GM12878 (cell line): ENCODE data around the gene SCUBE2. TPM values are rescaled to one million over a fixed set of nuclear protein-coding genes. Genes with fewer than 3 reads are reported as not detected.

Experiments used
- ATAC-seq: fragments of 200-7000 bp; cut with Tn5 transposase; 3 replicates; pipeline ENCODE4 v1.9.1; 2020; ENCODE audit warnings: mild to moderate bottlenecking, moderate library complexity
- BruUV-seq: library from RNA; stranded (reverse); fragments of 400-500 nt; replicated peaks from 2 replicates; lab custom pipeline; 2021; lab: Mats Ljungman, UMichigan
- CTCF ChIA-PET: fragments of 300-600 bp; sonication (Branson Sonifier 250); formaldehyde crosslinking; extraction: SDS; loops from one replicate; lab custom pipeline; 2021; ENCODE audit warnings: inconsistent platforms; lab: Yijun Ruan, JAX
- POLR2A ChIA-PET: fragments of 350-600 bp; formaldehyde crosslinking; extraction: SDS; loops from one replicate; lab custom pipeline; 2021; ENCODE audit warnings: inconsistent platforms; lab: Charles Lee
- RAD21 ChIA-PET: fragments of 300-600 bp; sonication (Branson Sonifier 250); formaldehyde crosslinking; loops from one replicate; lab custom pipeline; 2023; ENCODE audit warnings: antibody characterized with exemption; ENCODE audit not compliant: unreplicated experiment; lab: Charles Lee
- SMC1A ChIA-PET: fragments of 300-600 bp; sonication (Branson Sonifier 250); formaldehyde crosslinking; loops from one replicate; lab custom pipeline; 2023; ENCODE audit not compliant: unreplicated experiment, uncharacterized antibody; lab: Charles Lee
- DNase-seq: peaks from one replicate; pipeline ENCODE4 v3.0.0-alpha.2; 2011; ENCODE audit warnings: low read depth, low spot score
- FAIRE-seq: peaks from 3 replicates; lab custom pipeline; 2011; peaks lifted over from hg19 to GRCh38; lab: Jason Lieb, UNC
- H2AFZ ChIP-seq: 2 replicates; pipeline ENCODE4 v1.6.0; 2011; ENCODE audit warnings: low read depth, low read length, control low read depth; ENCODE audit not compliant: control insufficient read depth
- H3K27ac ChIP-seq: 2 replicates; pipeline ENCODE4 v1.5.1; 2011; ENCODE audit warnings: control low read depth; ENCODE audit not compliant: control insufficient read depth, insufficient read depth
- H3K27me3 ChIP-seq, 2 experiments: replicated peaks in 1 of 2; 2 replicates each; pipeline versions ENCODE4 v1.6.0 to v1.6.1; 2011; ENCODE audit warnings: low read length in 1 of 2; ENCODE audit not compliant: control insufficient read depth in 2 of 2, insufficient read depth in 2 of 2
- H3K36me3 ChIP-seq, 2 experiments: 2 replicates each; pipeline ENCODE4 v1.5.1; 2011; ENCODE audit warnings: low read length in 1 of 2; ENCODE audit not compliant: control insufficient read depth in 2 of 2, insufficient read depth in 2 of 2
- H3K4me1 ChIP-seq: 2 replicates; pipeline ENCODE4 v1.6.1; 2011; ENCODE audit warnings: mild to moderate bottlenecking, low read length, moderate library complexity, mixed read lengths; ENCODE audit not compliant: control insufficient read depth, insufficient read depth
- H3K4me2 ChIP-seq: 2 replicates; pipeline ENCODE4 v1.6.0; 2011; ENCODE audit warnings: control low read depth; ENCODE audit not compliant: control insufficient read depth, insufficient read depth
- H3K4me3 ChIP-seq: fragments of 200-600 bp; sonication (generic); 2 replicates; pipeline ENCODE4 v1.5.1; 2016
- H3K79me2 ChIP-seq: 2 replicates; pipeline ENCODE4 v1.6.0; 2011; ENCODE audit warnings: low read length; ENCODE audit not compliant: control insufficient read depth, insufficient read depth
- H3K9ac ChIP-seq: 2 replicates; pipeline ENCODE4 v1.8.0; 2011; ENCODE audit warnings: low read length, control low read depth, mixed read lengths; ENCODE audit not compliant: control insufficient read depth, insufficient read depth
- H3K9me3 ChIP-seq: replicated peaks from 3 replicates; pipeline ENCODE4 v1.5.1; 2011; ENCODE audit warnings: mild to moderate bottlenecking, low read length; ENCODE audit not compliant: control insufficient read depth, insufficient read depth
- H4K20me1 ChIP-seq: 2 replicates; pipeline ENCODE4 v1.6.0; 2011; ENCODE audit not compliant: control insufficient read depth, insufficient read depth
- BRCA1 ChIP-seq: IDR thresholded peaks from 2 replicates; pipeline ENCODE4 v1.6.1; 2011; ENCODE audit warnings: low read depth, low read length, improper control_type of control experiment
- CBFB ChIP-seq: IDR thresholded peaks from 2 replicates; pipeline ENCODE4 v1.6.1; 2016; ENCODE audit warnings: antibody characterized with exemption, low read depth
- CBX3 ChIP-seq: fragments of 200-600 bp; sonication (generic); IDR thresholded peaks from 2 replicates; pipeline ENCODE4 v1.6.1; 2016; ENCODE audit warnings: low read depth, borderline replicate concordance
- CREB1 ChIP-seq: IDR thresholded peaks from 2 replicates; pipeline ENCODE4 v1.6.1; 2012; ENCODE audit warnings: low read depth, mild to moderate bottlenecking, inconsistent platforms
- FOS ChIP-seq: IDR thresholded peaks from 3 replicates; pipeline ENCODE4 v1.6.1; 2011; ENCODE audit warnings: borderline replicate concordance; ENCODE audit not compliant: insufficient read length; ENCODE audit errors: extremely low read depth
- IKZF2 ChIP-seq, 2 experiments: fragments of 450-650 bp; IDR thresholded peaks; 2 replicates each; pipeline ENCODE4 v1.6.1; 2017; ENCODE audit warnings: mild to moderate bottlenecking in 2 of 2, moderate library complexity in 2 of 2
- IRF5 ChIP-seq: fragments of 450-650 bp; IDR thresholded peaks from 2 replicates; pipeline ENCODE4 v1.6.1; 2017; ENCODE audit warnings: borderline replicate concordance
- JUNB ChIP-seq: IDR thresholded peaks from 2 replicates; pipeline ENCODE4 v1.6.1; 2016; ENCODE audit warnings: antibody characterized with exemption, mild to moderate bottlenecking
- MTA2 ChIP-seq: fragments of 450-650 bp; IDR thresholded peaks from 2 replicates; pipeline ENCODE4 v1.6.1; 2016; ENCODE audit warnings: low read depth, mild to moderate bottlenecking, moderate library complexity
- NR2F1 ChIP-seq: fragments of 450-650 bp; conservative IDR thresholded peaks from 2 replicates; pipeline ENCODE4 v1.6.1; 2017; ENCODE audit warnings: mild to moderate bottlenecking
- RBBP5 ChIP-seq: fragments of 200-600 bp; sonication (generic); conservative IDR thresholded peaks from 2 replicates; pipeline ENCODE4 v1.6.1; 2016
- SKIL ChIP-seq: fragments of 450-650 bp; IDR thresholded peaks from 2 replicates; pipeline ENCODE4 v1.6.1; 2017; ENCODE audit warnings: mild to moderate bottlenecking, low read depth, inconsistent platforms; ENCODE audit not compliant: poor library complexity, severe bottlenecking
- SMAD5 ChIP-seq: IDR thresholded peaks from 2 replicates; pipeline ENCODE4 v1.6.1; 2016; ENCODE audit warnings: antibody characterized with exemption, low read depth
- TBL1XR1 ChIP-seq: IDR thresholded peaks from 2 replicates; pipeline ENCODE4 v1.6.1; 2012; ENCODE audit warnings: low read depth, low read length, improper control_type of control experiment
- ZNF592 ChIP-seq: fragments of 450-650 bp; IDR thresholded peaks from 2 replicates; pipeline ENCODE4 v1.6.1; 2017; ENCODE audit warnings: mild to moderate bottlenecking, moderate library complexity
- WGBS: methylation state at CpG from one replicate; pipeline ENCODE4 v1.1.6; 2016; ENCODE audit warnings: low lambda C conversion rate; ENCODE audit not compliant: insufficient replicate concordance, insufficient coverage; ENCODE audit errors: missing lambda C conversion rate; 5-methylcytosine and 5-hydroxymethylcytosine counted together
- in situ Hi-C: fragments of 300-500 bp; cut with MboI; formaldehyde crosslinking; loops from 9 replicates; pipeline ENCODE4 v1.14.3; 2018; ENCODE audit warnings: mixed read lengths
- intact Hi-C: fragments of 100-400 bp; cut with micrococcal nuclease; formaldehyde crosslinking; loops from one replicate; pipeline ENCODE4 v1.14.2; 2022; ENCODE audit not compliant: unreplicated experiment
- polyA plus RNA-seq, 11 experiments: library from polyadenylated mRNA; depleted of rRNA in 4 of 11; unstranded in 6 of 11; stranded (reverse) in 5 of 11; fragments of >200 nt; fragmentation: Nextera tagmentation in 4 of 11; fragmentation: Illumina TruSeq in 1 of 11; extraction: Ambion mirVana in 4 of 11; extraction: Trizol in 1 of 11; gene quantifications; 1 replicate in 1 of 11; 2 replicates in 10 of 11; pipeline versions ENCODE4 v1.2.1 to v1.2.3, GENCODE V29; 2011 to 2016; ENCODE audit warnings: inconsistent platforms in 2 of 11, missing spikeins in 2 of 11, low read depth in 1 of 11
- total RNA-seq, 4 experiments: library from RNA; depleted of rRNA in 3 of 4; stranded (reverse); fragments of >200 nt in 3 of 4; fragmentation: Illumina TruSeq in 1 of 4; extraction: Trizol in 1 of 4; gene quantifications; 2 replicates each; pipeline versions ENCODE4 v1.2.1 to v1.2.3, GENCODE V29; 2013 to 2021

SCUBE2 gene
- total and polyA plus RNA-seq, 10 of the 15 experiments (the other 5 are each of a cell fraction or from before 2014, with no cell fraction given) = 0.12 to 0.56 (median 0.31) TPM; not detected in 2

GRCh38 chr11:9112075-9112474 lies 20.7 kb upstream of the SCUBE2 start (continued):
- TF ChIP-seq MTA2 = no peak
- no peak for TF ChIP-seq SKIL

GRCh38 chr11:9109858-9110731 lies 18.7 kb upstream of the SCUBE2 start:
- Histone ChIP-seq H3K4me2 (no peak overlapping the region), H3K79me2 (no peaks in the 10 kb centered on the region), H3K4me1 (no peaks in the 10 kb centered on the region), H4K20me1 (no peaks in the 10 kb centered on the region), H3K27ac (no peak overlapping the region), H3K36me3 (no peaks in the 10 kb centered on the region), H2AFZ (no peak overlapping the region), H3K4me3 (no peak overlapping the region), H3K9me3 (peaks cover 5% of the 10 kb centered on the region; the same call in 2 of the 3 replicates), H3K27me3 (peaks cover 0 to 4% of the 10 kb centered on the region in 2 experiments; a peak in 1 of 4 replicates), H3K9ac (no peak overlapping the region)
- FAIRE-seq (no peak), ATAC-seq (no peak), DNase-seq (no peak)
- POLR2A ChIA-PET = no interaction called here
- RAD21 ChIA-PET = no interaction called here
- 61% methylated on average over 3 of the region's 3 CpGs for WGBS
- SMC1A ChIA-PET = interaction anchor here (1.2 to 1.7 kb wide), 2 partner anchors 17 to 20 kb away, joined by 3 to 7 read pairs; no protein-coding TSS in a partner anchor
- TF ChIP-seq FOS (no peak), IKZF2 (IDR thresholded peaks at IDR 0.05) (no peak), RBBP5 (no peak), CBX3 (no peak), CREB1 (no peak), IRF5 (no peak), SMAD5 (no peak), ZNF592 (no peak), TBL1XR1 (no peak), NR2F1 (no peak), JUNB (no peak), BRCA1 (no peak), CBFB (no peak)
- BruUV-seq = no TSS peak
- CTCF ChIA-PET = interaction anchor here (1.0 to 1.4 kb wide), 3 partner anchors 19 to 28 kb away, joined by 3 read pairs; no protein-coding TSS in a partner anchor
- intact Hi-C loops (no loop called here), in situ Hi-C loops (no loop called here)
